GM10266 (cell line): Measurements from ENCODE around the gene TEKT4.
"Not testable (repeated sequence)": the region's sequence is repeated elsewhere in the genome, so short reads cannot be mapped to it uniquely, and the experiment has no call there.

Experiments
- DNase-seq: peaks from one replicate; pipeline ENCODE4 v3.0.0; 2012; ENCODE audit errors: extremely low spot score
- CTCF ChIP-seq: IDR thresholded peaks from 2 replicates; pipeline ENCODE4 v1.5.1; 2012; ENCODE audit warnings: mild to moderate bottlenecking, low read depth; ENCODE audit not compliant: control insufficient read depth, insufficient read depth; ENCODE audit errors: missing control alignments

The TEKT4 gene

GRCh38 chr2:94880507-94880906, 9.3 kb downstream of the TEKT4 start:
- no peak for DNase-seq
- no peak for TF ChIP-seq CTCF

DNA sequence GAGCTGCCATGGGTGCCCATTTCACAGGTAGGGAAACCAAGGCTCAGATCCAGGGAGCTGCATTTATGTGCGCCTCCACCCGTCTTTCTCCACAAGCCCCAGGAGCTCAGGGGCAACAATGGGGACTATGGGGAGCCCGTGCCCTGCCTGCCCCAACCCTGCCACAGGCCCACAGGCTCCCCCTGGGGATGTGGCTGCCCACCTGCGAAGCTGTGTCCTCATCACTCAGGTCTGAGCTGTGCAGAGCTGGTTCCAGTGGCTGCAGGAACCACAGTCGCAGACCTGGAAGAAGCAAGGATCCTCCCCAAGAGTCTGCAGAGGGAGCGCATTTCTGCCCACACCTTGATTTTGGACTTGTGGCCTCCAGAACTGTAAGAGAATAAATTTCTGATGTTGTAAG, 9.8 kb downstream of the TEKT4 start:
- TF ChIP-seq CTCF = no peak

GRCh38 chr2:94890234-94890633, 19.0 kb downstream of the TEKT4 start:
- DNase-seq = no peak
- TF ChIP-seq CTCF = no peak

More for the DNA sequence above, 9.8 kb downstream of the TEKT4 start:
- DNase-seq = no peak

- DNase-seq = not testable (repeated sequence)
Measured at GRCh38 chr2:94895273-94895672, 24.0 kb downstream of the TEKT4 start.

- not testable (repeated sequence) for DNase-seq
Measured at GRCh38 chr2:94906976-94907375, 35.7 kb downstream of the TEKT4 start.

DNA sequence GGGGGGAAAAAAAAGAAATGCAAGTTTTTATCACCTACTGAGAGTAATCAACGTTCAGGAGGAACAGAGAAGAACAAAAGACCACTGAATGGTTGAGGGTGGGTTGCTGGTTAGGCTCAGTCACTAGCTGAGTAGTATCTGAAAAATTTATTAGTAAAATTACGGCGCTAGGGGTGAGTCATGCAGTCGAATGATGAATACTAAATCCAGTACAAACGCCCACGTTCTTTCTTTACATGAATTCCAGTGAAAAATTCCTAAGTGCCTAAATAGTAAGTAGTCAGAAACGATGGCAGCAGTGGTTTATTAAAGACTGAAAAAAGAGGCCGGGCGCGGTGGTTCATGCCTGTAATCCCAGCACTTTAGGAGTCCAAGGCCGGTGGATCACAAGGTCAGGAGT, 52.0 kb downstream of the TEKT4 start:
- DNase-seq = no peak
- TF ChIP-seq CTCF = no peak

GRCh38 chr2:94924999-94925398, 53.8 kb downstream of the TEKT4 start:
- not testable (repeated sequence) for DNase-seq
